HEK293T (cell line): ENCODE measurements around the gene NEURL4.

Experiments
- FOXA1 ChIP-seq: fragments of 450-650 bp; IDR thresholded peaks from 2 replicates; pipeline ENCODE4 v1.6.1; 2016; ENCODE audit warnings: mild to moderate bottlenecking
- FOXK2 ChIP-seq: fragments of 450-650 bp; IDR thresholded peaks from 2 replicates; pipeline ENCODE4 v1.6.1; 2016; ENCODE audit warnings: mild to moderate bottlenecking
- SP1 ChIP-seq: fragments of 450-650 bp; IDR thresholded peaks from 2 replicates; pipeline ENCODE4 v1.6.1; 2017
- SUZ12 ChIP-seq: fragments of 450-650 bp; IDR thresholded peaks from 2 replicates; pipeline ENCODE4 v1.6.1; 2016; ENCODE audit warnings: mild to moderate bottlenecking

DNA sequence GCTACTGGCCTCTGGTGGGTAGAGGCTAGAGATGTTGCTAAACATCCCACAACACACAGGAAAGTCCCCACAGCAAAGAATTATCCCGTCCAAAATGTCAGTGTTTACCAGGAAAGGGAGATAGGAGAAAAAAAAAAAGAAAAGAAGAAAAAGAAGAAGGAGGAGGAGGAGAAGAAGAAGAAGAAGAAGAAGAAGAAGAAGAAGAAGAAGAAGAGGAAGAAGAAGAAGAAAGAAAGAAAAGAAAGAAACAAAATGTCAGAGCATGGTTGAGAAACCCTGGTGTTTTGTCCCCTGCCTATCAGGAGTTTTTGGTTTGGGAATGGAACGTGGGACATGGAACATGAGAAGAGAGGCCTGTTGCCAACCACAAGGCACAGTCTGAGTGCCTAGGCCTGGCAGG lies 28.2 kb upstream of the NEURL4 start:
- TF ChIP-seq SP1 (no peak), FOXA1 (no peak), SUZ12 (no peak), FOXK2 (no peak)
